ENCODE data around the gene NFIX.

DNA sequence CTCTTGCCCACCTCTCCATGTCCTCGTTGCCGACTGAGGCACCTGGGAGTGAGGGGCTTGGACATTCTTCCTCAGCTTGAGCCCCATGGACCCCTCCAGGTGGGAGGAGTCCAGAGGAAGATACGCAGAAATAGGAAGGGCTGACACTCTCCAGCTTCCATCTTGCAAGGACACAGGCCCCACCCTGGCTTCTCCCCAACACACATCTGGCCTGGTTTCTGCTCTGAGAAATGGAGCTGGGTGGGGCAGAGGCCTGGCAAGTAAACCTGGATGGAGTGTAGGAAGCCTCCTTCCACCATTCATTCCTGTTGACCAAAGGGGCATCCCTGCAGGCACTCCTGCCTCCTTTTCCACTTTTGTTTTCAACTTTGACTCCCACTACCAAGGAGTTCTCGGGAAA, 50.5 kb downstream of the NFIX start:
- TF ChIP-seq, protein P1, sequence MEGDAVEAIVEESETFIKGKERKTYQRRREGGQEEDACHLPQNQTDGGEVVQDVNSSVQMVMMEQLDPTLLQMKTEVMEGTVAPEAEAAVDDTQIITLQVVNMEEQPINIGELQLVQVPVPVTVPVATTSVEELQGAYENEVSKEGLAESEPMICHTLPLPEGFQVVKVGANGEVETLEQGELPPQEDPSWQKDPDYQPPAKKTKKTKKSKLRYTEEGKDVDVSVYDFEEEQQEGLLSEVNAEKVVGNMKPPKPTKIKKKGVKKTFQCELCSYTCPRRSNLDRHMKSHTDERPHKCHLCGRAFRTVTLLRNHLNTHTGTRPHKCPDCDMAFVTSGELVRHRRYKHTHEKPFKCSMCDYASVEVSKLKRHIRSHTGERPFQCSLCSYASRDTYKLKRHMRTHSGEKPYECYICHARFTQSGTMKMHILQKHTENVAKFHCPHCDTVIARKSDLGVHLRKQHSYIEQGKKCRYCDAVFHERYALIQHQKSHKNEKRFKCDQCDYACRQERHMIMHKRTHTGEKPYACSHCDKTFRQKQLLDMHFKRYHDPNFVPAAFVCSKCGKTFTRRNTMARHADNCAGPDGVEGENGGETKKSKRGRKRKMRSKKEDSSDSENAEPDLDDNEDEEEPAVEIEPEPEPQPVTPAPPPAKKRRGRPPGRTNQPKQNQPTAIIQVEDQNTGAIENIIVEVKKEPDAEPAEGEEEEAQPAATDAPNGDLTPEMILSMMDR (conservative IDR thresholded peaks at IDR 0.05 in 1 of 2, IDR thresholded peaks at IDR 0.05 in 1 of 2; ENCODE audit: low read depth in 1 of 2, low read length in 2 of 2), result no peak
- TF ChIP-seq EZH2 (IDR thresholded peaks at IDR 0.05; ENCODE audit: low read length, missing control alignments), result no peak
